Measurements from ENCODE around the gene ELAVL1. TPM values are rescaled to one million over a fixed set of nuclear protein-coding genes. Genes with fewer than 3 reads are reported as not detected.
A peak's percentile ranks its signal among the peaks of the same experiment; 100 is the strongest.

ELAVL1 gene
- total RNA-seq, 1 donor from 2014 or later: 108 TPM

DNA sequence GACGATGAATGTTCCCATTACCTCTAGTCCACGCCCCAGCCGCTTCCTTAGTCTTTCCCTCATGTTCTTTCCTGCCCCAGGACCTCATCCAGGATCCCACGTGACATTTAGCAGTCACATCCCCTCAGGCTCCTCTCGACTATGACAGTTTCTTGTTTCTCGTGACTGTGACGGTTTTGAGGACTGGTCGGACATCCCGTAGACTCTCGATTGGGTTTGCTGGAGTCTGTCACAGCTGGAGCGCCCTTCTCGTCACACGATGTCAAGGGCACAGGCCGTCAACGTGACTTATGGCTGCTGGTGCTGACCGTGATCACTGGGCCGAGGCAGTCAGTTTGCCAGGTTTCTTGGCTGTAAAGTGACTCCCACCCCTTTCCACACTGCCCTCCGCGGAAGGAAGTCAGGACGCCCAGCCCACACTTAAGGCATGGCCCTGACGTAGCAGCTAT lies 22.8 kb downstream of the ELAVL1 start:
- Histone ChIP-seq H3F3A (ENCODE audit: low read depth) (no peaks in the 10 kb centered on the region), H3K4me3 (no peak overlapping the region), H3K9me3 (ENCODE audit: low read depth) (no peaks in the 10 kb centered on the region), H3K9ac (no peak overlapping the region), H3K36me3 (no peaks in the 10 kb centered on the region), H2AFZ (replicated peaks) (no peak overlapping the region), H3K79me2 (ENCODE audit: low read depth) (peaks cover 59% of the 10 kb centered on the region), H3K27ac (no peak overlapping the region), H3K4me2 (no peak overlapping the region), H3K27me3 (no peaks in the 10 kb centered on the region), H4K20me1 (ENCODE audit: low read depth) (peaks cover 100% of the 10 kb centered on the region), H3K4me1 (no peaks in the 10 kb centered on the region)
- no peaks in the 10 kb centered on the region for H3K4me1 Mint-ChIP-seq
- H3K27me3 Mint-ChIP-seq (ENCODE audit: insufficient read depth, low read depth): peaks cover 8% of the 10 kb centered on the region
- no peak for DNase-seq (ENCODE audit: low spot score)
- H3K27ac Mint-ChIP-seq: no peak overlapping the region
- H3K36me3 Mint-ChIP-seq: peaks cover 21% of the 10 kb centered on the region
- H3K4me3 Mint-ChIP-seq: no peak overlapping the region
- H3K9me3 Mint-ChIP-seq: no peaks in the 10 kb centered on the region
- TF ChIP-seq, protein P1, sequence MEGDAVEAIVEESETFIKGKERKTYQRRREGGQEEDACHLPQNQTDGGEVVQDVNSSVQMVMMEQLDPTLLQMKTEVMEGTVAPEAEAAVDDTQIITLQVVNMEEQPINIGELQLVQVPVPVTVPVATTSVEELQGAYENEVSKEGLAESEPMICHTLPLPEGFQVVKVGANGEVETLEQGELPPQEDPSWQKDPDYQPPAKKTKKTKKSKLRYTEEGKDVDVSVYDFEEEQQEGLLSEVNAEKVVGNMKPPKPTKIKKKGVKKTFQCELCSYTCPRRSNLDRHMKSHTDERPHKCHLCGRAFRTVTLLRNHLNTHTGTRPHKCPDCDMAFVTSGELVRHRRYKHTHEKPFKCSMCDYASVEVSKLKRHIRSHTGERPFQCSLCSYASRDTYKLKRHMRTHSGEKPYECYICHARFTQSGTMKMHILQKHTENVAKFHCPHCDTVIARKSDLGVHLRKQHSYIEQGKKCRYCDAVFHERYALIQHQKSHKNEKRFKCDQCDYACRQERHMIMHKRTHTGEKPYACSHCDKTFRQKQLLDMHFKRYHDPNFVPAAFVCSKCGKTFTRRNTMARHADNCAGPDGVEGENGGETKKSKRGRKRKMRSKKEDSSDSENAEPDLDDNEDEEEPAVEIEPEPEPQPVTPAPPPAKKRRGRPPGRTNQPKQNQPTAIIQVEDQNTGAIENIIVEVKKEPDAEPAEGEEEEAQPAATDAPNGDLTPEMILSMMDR (IDR thresholded peaks at IDR 0.05): no peak
- no peak for TF ChIP-seq EZH2 (IDR thresholded peaks at IDR 0.05)

- Mint-ChIP-seq H3K4me3 (no peak overlapping the region), H3K27me3 (ENCODE audit: insufficient read depth, low read depth) (peaks cover 7% of the 10 kb centered on the region), H3K27ac (peak overlapping the region; percentile 60), H3K36me3 (peaks cover 20% of the 10 kb centered on the region), H3K4me1 (no peaks in the 10 kb centered on the region), H3K9me3 (no peaks in the 10 kb centered on the region)
- Histone ChIP-seq H3K4me2 (no peak overlapping the region), H2AFZ (replicated peaks) (no peak overlapping the region), H3K4me1 (no peaks in the 10 kb centered on the region), H4K20me1 (ENCODE audit: low read depth) (peaks cover 100% of the 10 kb centered on the region), H3K27me3 (no peaks in the 10 kb centered on the region), H3F3A (ENCODE audit: low read depth) (no peaks in the 10 kb centered on the region), H3K4me3 (no peak overlapping the region), H3K27ac (no peak overlapping the region), H3K36me3 (no peaks in the 10 kb centered on the region), H3K79me2 (ENCODE audit: low read depth) (peaks cover 53% of the 10 kb centered on the region), H3K9ac (no peak overlapping the region), H3K9me3 (ENCODE audit: low read depth) (no peaks in the 10 kb centered on the region)
- no peak for DNase-seq (ENCODE audit: low spot score)
- TF ChIP-seq EZH2 (IDR thresholded peaks at IDR 0.05) (no peak), EZH2phosphoT487 (IDR thresholded peaks at IDR 0.05) (no peak)
- TF ChIP-seq, protein P1 (IDR thresholded peaks at IDR 0.05): no peak
Measured at GRCh38 chr19:7982103-7982502, 23.3 kb downstream of the ELAVL1 start.

- H3K9me3 ChIP-seq (ENCODE audit: low read depth): no peaks in the 10 kb centered on the region
- H3K4me3 ChIP-seq: no peak overlapping the region
- peaks cover 51% of the 10 kb centered on the region for H3K79me2 ChIP-seq (ENCODE audit: low read depth)
- Mint-ChIP-seq H3K4me1 (no peaks in the 10 kb centered on the region), H3K9me3 (no peaks in the 10 kb centered on the region), H3K27ac (no peak overlapping the region), H3K4me3 (no peak overlapping the region), H3K27me3 (ENCODE audit: insufficient read depth, low read depth) (peaks cover 7% of the 10 kb centered on the region), H3K36me3 (peaks cover 20% of the 10 kb centered on the region)
- no peaks in the 10 kb centered on the region for H3K4me1 ChIP-seq
- no peaks in the 10 kb centered on the region for H3K36me3 ChIP-seq
- H3K27ac ChIP-seq: no peak overlapping the region
- H2AFZ ChIP-seq (replicated peaks): no peak overlapping the region
- H3K9ac ChIP-seq: no peak overlapping the region
- no peak for DNase-seq (ENCODE audit: low spot score)
- no peaks in the 10 kb centered on the region for H3F3A ChIP-seq (ENCODE audit: low read depth)
- TF ChIP-seq, protein P1 (IDR thresholded peaks at IDR 0.05): no peak
- TF ChIP-seq EZH2 (IDR thresholded peaks at IDR 0.05): no peak
- no peak for TF ChIP-seq EZH2phosphoT487 (IDR thresholded peaks at IDR 0.05)
- no peak overlapping the region for H3K4me2 ChIP-seq
- H4K20me1 ChIP-seq (ENCODE audit: low read depth): peaks cover 100% of the 10 kb centered on the region
- H3K27me3 ChIP-seq: no peaks in the 10 kb centered on the region
Measured at GRCh38 chr19:7981661-7982060, 23.8 kb downstream of the ELAVL1 start.

Measured in neural progenitor cell (in vitro differentiated cells).